Right lobe of liver (tissue), 4 donors: Measurements from ENCODE around the gene ADRA1B.

Source experiments
- POLR2A ChIP-seq: fragments of 450-650 bp; IDR thresholded peaks from one replicate; pipeline ENCODE4 v1.6.1; 2017; ENCODE audit warnings: antibody characterized with exemption, mild to moderate bottlenecking
- TF ChIP-seq, protein P1 (sequence below), 4 donors: fragments of 200-600 bp in 3 of 4; fragments of 450-650 bp in 1 of 4; IDR thresholded peaks; one replicate each; pipeline versions ENCODE4 v1.5.1 to v1.8.0; 2016 to 2022; ENCODE audit warnings: antibody characterized with exemption in 4 of 4, mild to moderate bottlenecking in 2 of 4
- donor health status: DM: no; HTN: no; CAD: no.
- donor health status: DM: no; HTN: no; CAD: no.
- donor health status: DM: no; HTN: yes; CAD: no.

GRCh38 chr5:159955056-159955624, 38.9 kb downstream of the ADRA1B start:
- TF ChIP-seq, protein P1, sequence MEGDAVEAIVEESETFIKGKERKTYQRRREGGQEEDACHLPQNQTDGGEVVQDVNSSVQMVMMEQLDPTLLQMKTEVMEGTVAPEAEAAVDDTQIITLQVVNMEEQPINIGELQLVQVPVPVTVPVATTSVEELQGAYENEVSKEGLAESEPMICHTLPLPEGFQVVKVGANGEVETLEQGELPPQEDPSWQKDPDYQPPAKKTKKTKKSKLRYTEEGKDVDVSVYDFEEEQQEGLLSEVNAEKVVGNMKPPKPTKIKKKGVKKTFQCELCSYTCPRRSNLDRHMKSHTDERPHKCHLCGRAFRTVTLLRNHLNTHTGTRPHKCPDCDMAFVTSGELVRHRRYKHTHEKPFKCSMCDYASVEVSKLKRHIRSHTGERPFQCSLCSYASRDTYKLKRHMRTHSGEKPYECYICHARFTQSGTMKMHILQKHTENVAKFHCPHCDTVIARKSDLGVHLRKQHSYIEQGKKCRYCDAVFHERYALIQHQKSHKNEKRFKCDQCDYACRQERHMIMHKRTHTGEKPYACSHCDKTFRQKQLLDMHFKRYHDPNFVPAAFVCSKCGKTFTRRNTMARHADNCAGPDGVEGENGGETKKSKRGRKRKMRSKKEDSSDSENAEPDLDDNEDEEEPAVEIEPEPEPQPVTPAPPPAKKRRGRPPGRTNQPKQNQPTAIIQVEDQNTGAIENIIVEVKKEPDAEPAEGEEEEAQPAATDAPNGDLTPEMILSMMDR (IDR thresholded peaks at IDR 0.05): no peak
- TF ChIP-seq POLR2A: no peak
